Erythroblast (primary cell): Measurements from ENCODE around the gene C1QB.

Source experiments
- DNase-seq, 2 experiments: peaks; one replicate each; lab custom pipeline; 2025; lab: John Stamatoyannopoulos, UW
- GATA1 ChIP-seq: IDR thresholded peaks from 2 replicates; pipeline ENCODE4 v1.6.1; 2011; ENCODE audit warnings: low read depth, mild to moderate bottlenecking, control low read depth, low read length, moderate library complexity
- POLR2A ChIP-seq: IDR thresholded peaks from 2 replicates; pipeline ENCODE4 v1.6.1; 2011; ENCODE audit warnings: mild to moderate bottlenecking, low read length

C1QB gene

GRCh38 chr1:22621761-22622160 lies 31.3 kb upstream of the C1QB start:
- TF ChIP-seq GATA1 (no peak), POLR2A (no peak)
- no peak for DNase-seq

- no peak for DNase-seq
- no peak for TF ChIP-seq GATA1
- TF ChIP-seq POLR2A = no peak
Observed at GRCh38 chr1:22625262-22625925, 27.6 kb upstream of the C1QB start.

GRCh38 chr1:22626237-22627157 lies 26.5 kb upstream of the C1QB start:
- TF ChIP-seq POLR2A (no peak), GATA1 (no peak)
- no peak for DNase-seq

GRCh38 chr1:22627331-22627730 lies 25.7 kb upstream of the C1QB start:
- TF ChIP-seq GATA1 = no peak
- no peak for TF ChIP-seq POLR2A
- no peak for DNase-seq

- no peak for DNase-seq
- TF ChIP-seq POLR2A = no peak
- TF ChIP-seq GATA1 = no peak
Observed at GRCh38 chr1:22628698-22629444, 24.2 kb upstream of the C1QB start.

GRCh38 chr1:22629886-22630285 lies 23.1 kb upstream of the C1QB start:
- TF ChIP-seq GATA1 (no peak), POLR2A (no peak)
- DNase-seq = no peak

GRCh38 chr1:22633697-22634463 lies 19.2 kb upstream of the C1QB start:
- no peak for TF ChIP-seq GATA1
- TF ChIP-seq POLR2A = no peak
- no peak for DNase-seq

GRCh38 chr1:22635436-22635835 lies 17.6 kb upstream of the C1QB start:
- DNase-seq = no peak
- no peak for TF ChIP-seq POLR2A

- TF ChIP-seq GATA1 (no peak), POLR2A (no peak)
Observed at GRCh38 chr1:22636353-22636752, 16.7 kb upstream of the C1QB start, which contains the start of gene C1QA. C1QA (plus strand) TSS chr1:22636628; CDS start chr1:22637617, 989 bp downstream.

GRCh38 chr1:22636927-22637326 lies 16.1 kb upstream of the C1QB start:
- TF ChIP-seq GATA1 (no peak), POLR2A (no peak)
- no peak for DNase-seq

More at GRCh38 chr1:22636353-22636752, 16.7 kb upstream of the C1QB start, which contains the start of gene C1QA:
- DNase-seq = no peak

- no peak for DNase-seq
- TF ChIP-seq POLR2A = no peak
- TF ChIP-seq GATA1 = no peak
Observed at GRCh38 chr1:22637907-22638445, 15.1 kb upstream of the C1QB start.

GRCh38 chr1:22638476-22639234 lies 14.4 kb upstream of the C1QB start:
- DNase-seq = no peak
- TF ChIP-seq POLR2A (no peak), GATA1 (no peak)

GRCh38 chr1:22639286-22639685 lies 13.8 kb upstream of the C1QB start:
- TF ChIP-seq POLR2A = no peak
- peak in 1 of 2 experiments; percentile 4 for DNase-seq

GRCh38 chr1:22641247-22641646 lies 11.8 kb upstream of the C1QB start:
- TF ChIP-seq POLR2A = no peak
- TF ChIP-seq GATA1 = no peak
- no peak for DNase-seq
